GM18526 (cell line): ENCODE data around the gene FGF9.

Experiments used
- POLR2A ChIP-seq: IDR thresholded peaks from 3 replicates; pipeline ENCODE4 v1.6.1; 2011; ENCODE audit not compliant: insufficient read length; ENCODE audit errors: extremely low read depth

FGF9 gene

GRCh38 chr13:21690955-21691354 lies 20.1 kb downstream of the FGF9 start:
- TF ChIP-seq POLR2A: no peak

GRCh38 chr13:21691500-21691899 lies 20.6 kb downstream of the FGF9 start:
- TF ChIP-seq POLR2A: no peak

- no peak for TF ChIP-seq POLR2A
These were observed 21.1 kb downstream of the FGF9 start for GRCh38 chr13:21691928-21692327.

GRCh38 chr13:21694831-21695230 lies 24.0 kb downstream of the FGF9 start:
- TF ChIP-seq POLR2A: no peak

GRCh38 chr13:21695546-21695945 lies 24.7 kb downstream of the FGF9 start:
- no peak for TF ChIP-seq POLR2A

GRCh38 chr13:21696865-21697448 lies 26.1 kb downstream of the FGF9 start:
- no peak for TF ChIP-seq POLR2A

GRCh38 chr13:21698817-21699679 lies 28.2 kb downstream of the FGF9 start:
- no peak for TF ChIP-seq POLR2A

- no peak for TF ChIP-seq POLR2A
These were observed 30.6 kb downstream of the FGF9 start for GRCh38 chr13:21701460-21701859.

- no peak for TF ChIP-seq POLR2A
These were observed 33.0 kb downstream of the FGF9 start for GRCh38 chr13:21703846-21704245.

- TF ChIP-seq POLR2A: no peak
These were observed 36.7 kb downstream of the FGF9 start for GRCh38 chr13:21707586-21707985.

GRCh38 chr13:21709697-21710096 lies 38.8 kb downstream of the FGF9 start:
- TF ChIP-seq POLR2A: no peak

- TF ChIP-seq POLR2A: no peak
These were observed 39.3 kb downstream of the FGF9 start for GRCh38 chr13:21710163-21710562.

- TF ChIP-seq POLR2A: no peak
These were observed 46.9 kb downstream of the FGF9 start for GRCh38 chr13:21717817-21718216.

- TF ChIP-seq POLR2A: no peak
These were observed 48.6 kb downstream of the FGF9 start for GRCh38 chr13:21719463-21719862.

GRCh38 chr13:21723807-21724505 lies 53.1 kb downstream of the FGF9 start:
- no peak for TF ChIP-seq POLR2A
